Right lobe of liver (tissue), 4 donors: ENCODE results near the gene ZBTB44.

Source experiments
- POLR2A ChIP-seq: fragments of 450-650 bp; IDR thresholded peaks from one replicate; pipeline ENCODE4 v1.6.1; 2017; ENCODE audit warnings: antibody characterized with exemption, mild to moderate bottlenecking
- TF ChIP-seq, protein P1 (sequence below), 4 donors: fragments of 200-600 bp in 3 of 4; fragments of 450-650 bp in 1 of 4; IDR thresholded peaks; one replicate each; pipeline versions ENCODE4 v1.5.1 to v1.8.0; 2016 to 2022; ENCODE audit warnings: antibody characterized with exemption in 4 of 4, mild to moderate bottlenecking in 2 of 4
- donor health status: DM: no; HTN: no; CAD: no.
- donor health status: DM: no; HTN: no; CAD: no.
- donor health status: DM: no; HTN: yes; CAD: no.

- TF ChIP-seq, protein P1, sequence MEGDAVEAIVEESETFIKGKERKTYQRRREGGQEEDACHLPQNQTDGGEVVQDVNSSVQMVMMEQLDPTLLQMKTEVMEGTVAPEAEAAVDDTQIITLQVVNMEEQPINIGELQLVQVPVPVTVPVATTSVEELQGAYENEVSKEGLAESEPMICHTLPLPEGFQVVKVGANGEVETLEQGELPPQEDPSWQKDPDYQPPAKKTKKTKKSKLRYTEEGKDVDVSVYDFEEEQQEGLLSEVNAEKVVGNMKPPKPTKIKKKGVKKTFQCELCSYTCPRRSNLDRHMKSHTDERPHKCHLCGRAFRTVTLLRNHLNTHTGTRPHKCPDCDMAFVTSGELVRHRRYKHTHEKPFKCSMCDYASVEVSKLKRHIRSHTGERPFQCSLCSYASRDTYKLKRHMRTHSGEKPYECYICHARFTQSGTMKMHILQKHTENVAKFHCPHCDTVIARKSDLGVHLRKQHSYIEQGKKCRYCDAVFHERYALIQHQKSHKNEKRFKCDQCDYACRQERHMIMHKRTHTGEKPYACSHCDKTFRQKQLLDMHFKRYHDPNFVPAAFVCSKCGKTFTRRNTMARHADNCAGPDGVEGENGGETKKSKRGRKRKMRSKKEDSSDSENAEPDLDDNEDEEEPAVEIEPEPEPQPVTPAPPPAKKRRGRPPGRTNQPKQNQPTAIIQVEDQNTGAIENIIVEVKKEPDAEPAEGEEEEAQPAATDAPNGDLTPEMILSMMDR (IDR thresholded peaks at IDR 0.05), result no peak
- no peak for TF ChIP-seq POLR2A
Observed at GRCh38 chr11:130295657-130296056, 19.1 kb downstream of the ZBTB44 start.
